Breast epithelium (tissue), 4 donors: ENCODE results near the gene DISP3. TPM values are rescaled to one million over a fixed set of nuclear protein-coding genes. Genes with fewer than 3 reads are reported as not detected.

ENCODE experiments used
- DNase-seq, 2 donors: peaks; one replicate each; pipeline ENCODE4 v3.0.0-alpha.2; 2019; ENCODE audit warnings: low spot score in 2 of 2
- H3K27ac ChIP-seq, 2 donors: fragments of 200-600 bp; sonication (generic) in 1 of 2; one replicate each; pipeline ENCODE4 v1.5.1; 2016 to 2019; ENCODE audit warnings: mild to moderate bottlenecking in 1 of 2
- H3K27me3 ChIP-seq, 2 donors: fragments of 200-600 bp; sonication (generic) in 1 of 2; one replicate each; pipeline versions ENCODE4 v1.5.1 to v1.6.0; 2017 to 2019; ENCODE audit warnings: control low read depth in 1 of 2, mild to moderate bottlenecking in 1 of 2
- H3K36me3 ChIP-seq: fragments of 200-600 bp; one replicate; pipeline ENCODE4 v1.5.1; 2019
- H3K4me1 ChIP-seq, 2 donors: fragments of 200-600 bp; sonication (generic); one replicate each; pipeline ENCODE4 v1.5.1; 2016 to 2019; ENCODE audit warnings: control low read depth in 1 of 2
- H3K4me3 ChIP-seq, 3 donors: fragments of 200-600 bp; sonication (generic); 1 replicate in 2 of 3; 2 replicates in 1 of 3; pipeline ENCODE4 v1.5.1; 2016 to 2019; ENCODE audit warnings: mild to moderate bottlenecking in 3 of 3, moderate library complexity in 2 of 3
- H3K9me3 ChIP-seq, 2 donors: fragments of 200-600 bp; sonication (generic) in 1 of 2; one replicate each; pipeline ENCODE4 v1.5.1; 2016 to 2019; ENCODE audit warnings: control low read depth in 1 of 2
- CTCF ChIP-seq, 3 donors: fragments of 450-650 bp; IDR thresholded peaks; one replicate each; pipeline ENCODE4 v1.5.1; 2016 to 2017; ENCODE audit warnings: antibody characterized with exemption in 3 of 3, mild to moderate bottlenecking in 3 of 3, moderate library complexity in 3 of 3
- POLR2A ChIP-seq: fragments of 450-650 bp; IDR thresholded peaks from one replicate; pipeline ENCODE4 v1.6.1; 2016; ENCODE audit warnings: antibody characterized with exemption, mild to moderate bottlenecking, moderate library complexity
- POLR2AphosphoS5 ChIP-seq, 3 donors: sonication (generic); formaldehyde crosslinking; IDR thresholded peaks; one replicate each; pipeline ENCODE4 v1.6.1; 2017; ENCODE audit warnings: antibody characterized with exemption in 3 of 3
- intact Hi-C: fragments of 100-400 bp; cut with DNase I; formaldehyde crosslinking; loops from one replicate; pipeline ENCODE4 v1.15.1; 2023; ENCODE audit warnings: low total_unique reads
- total RNA-seq, 3 donors: library from RNA; depleted of rRNA; stranded (reverse); fragments of >200 nt; gene quantifications; one replicate each; pipeline ENCODE4 v1.1.0, GENCODE V29; 2016

DISP3 gene
- total RNA-seq, 3 donors from 2014 or later, result 0.88 TPM; not detected in 2

GRCh38 chr1:11536573-11537379 is 57.8 kb downstream of the DISP3 start:
- TF ChIP-seq POLR2A (no peak), CTCF (IDR thresholded peaks at IDR 0.05) (no peak), POLR2AphosphoS5 (IDR thresholded peaks at IDR 0.05) (no peak)
- no peak for DNase-seq
- intact Hi-C loops, result no loop called here
- no peaks in the 10 kb centered on the region for H3K9me3 ChIP-seq
- H3K27me3 ChIP-seq, result peaks cover 0 to 39% of the 10 kb centered on the region in 2 donors
- H3K4me3 ChIP-seq, result no peak overlapping the region
- no peaks in the 10 kb centered on the region for H3K4me1 ChIP-seq
- no peak overlapping the region for H3K27ac ChIP-seq
- no peaks in the 10 kb centered on the region for H3K36me3 ChIP-seq

GRCh38 chr1:11537380-11537764 is 58.4 kb downstream of the DISP3 start:
- H3K4me1 ChIP-seq, result no peaks in the 10 kb centered on the region
- no peak overlapping the region for H3K27ac ChIP-seq
- H3K4me3 ChIP-seq, result no peak overlapping the region
- intact Hi-C loops, result no loop called here
- H3K27me3 ChIP-seq, result peaks cover 0 to 44% of the 10 kb centered on the region in 2 donors
- TF ChIP-seq POLR2A (no peak), POLR2AphosphoS5 (IDR thresholded peaks at IDR 0.05) (no peak), CTCF (IDR thresholded peaks at IDR 0.05) (no peak)
- no peaks in the 10 kb centered on the region for H3K36me3 ChIP-seq
- DNase-seq, result no peak
- H3K9me3 ChIP-seq, result no peaks in the 10 kb centered on the region

- Histone ChIP-seq H3K4me3 (no peak overlapping the region), H3K4me1 (no peaks in the 10 kb centered on the region), H3K27me3 (peaks cover 0 to 51% of the 10 kb centered on the region in 2 donors), H3K27ac (no peak overlapping the region), H3K9me3 (no peaks in the 10 kb centered on the region), H3K36me3 (no peaks in the 10 kb centered on the region)
- TF ChIP-seq POLR2A, result no peak
- no peak for TF ChIP-seq POLR2AphosphoS5 (IDR thresholded peaks at IDR 0.05)
- TF ChIP-seq CTCF (IDR thresholded peaks at IDR 0.05), result no peak
- DNase-seq, result no peak
- intact Hi-C loops, result no loop called here
Observed at GRCh38 chr1:11537854-11538591, 59.1 kb downstream of the DISP3 start.

GRCh38 chr1:11538886-11539285 is 59.9 kb downstream of the DISP3 start:
- Histone ChIP-seq H3K9me3 (no peaks in the 10 kb centered on the region), H3K27me3 (peaks cover 0 to 59% of the 10 kb centered on the region in 2 donors), H3K4me1 (no peaks in the 10 kb centered on the region), H3K4me3 (no peak overlapping the region), H3K36me3 (no peaks in the 10 kb centered on the region), H3K27ac (no peak overlapping the region)
- no peak for TF ChIP-seq CTCF (IDR thresholded peaks at IDR 0.05)
- TF ChIP-seq POLR2A, result no peak
- no peak for TF ChIP-seq POLR2AphosphoS5 (IDR thresholded peaks at IDR 0.05)
- DNase-seq, result no peak
- intact Hi-C loops, result no loop called here
